ENCODE results near the gene ABHD2.
"Not testable (repeated sequence)": the region's sequence is repeated elsewhere in the genome, so short reads cannot be mapped to it uniquely, and the experiment has no call there.

The ABHD2 gene

DNA sequence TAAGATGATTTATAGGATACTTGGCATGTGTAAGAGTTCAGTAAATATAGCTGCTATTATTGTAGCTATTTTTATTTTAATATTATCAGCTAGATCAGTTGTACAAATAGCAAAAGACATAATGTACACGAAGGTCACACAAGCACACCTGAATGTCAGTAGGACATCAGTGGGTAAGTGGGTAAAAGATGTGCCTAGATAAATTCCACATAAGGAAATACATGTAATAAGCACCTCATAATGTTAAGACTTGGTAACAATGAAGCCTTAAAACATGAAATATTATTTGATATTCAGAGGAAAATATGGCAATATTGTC lies 41.5 kb downstream of the ABHD2 start:
- H3K4me3 ChIP-seq (ENCODE audit: low read depth, low read length): no peak overlapping the region
- H3K27ac ChIP-seq: no peak overlapping the region
- no peak overlapping the region for H3K9ac ChIP-seq
- no peaks in the 10 kb centered on the region for H3K9me3 ChIP-seq (ENCODE audit: control insufficient read depth, low read length)
- TF ChIP-seq, protein P1, sequence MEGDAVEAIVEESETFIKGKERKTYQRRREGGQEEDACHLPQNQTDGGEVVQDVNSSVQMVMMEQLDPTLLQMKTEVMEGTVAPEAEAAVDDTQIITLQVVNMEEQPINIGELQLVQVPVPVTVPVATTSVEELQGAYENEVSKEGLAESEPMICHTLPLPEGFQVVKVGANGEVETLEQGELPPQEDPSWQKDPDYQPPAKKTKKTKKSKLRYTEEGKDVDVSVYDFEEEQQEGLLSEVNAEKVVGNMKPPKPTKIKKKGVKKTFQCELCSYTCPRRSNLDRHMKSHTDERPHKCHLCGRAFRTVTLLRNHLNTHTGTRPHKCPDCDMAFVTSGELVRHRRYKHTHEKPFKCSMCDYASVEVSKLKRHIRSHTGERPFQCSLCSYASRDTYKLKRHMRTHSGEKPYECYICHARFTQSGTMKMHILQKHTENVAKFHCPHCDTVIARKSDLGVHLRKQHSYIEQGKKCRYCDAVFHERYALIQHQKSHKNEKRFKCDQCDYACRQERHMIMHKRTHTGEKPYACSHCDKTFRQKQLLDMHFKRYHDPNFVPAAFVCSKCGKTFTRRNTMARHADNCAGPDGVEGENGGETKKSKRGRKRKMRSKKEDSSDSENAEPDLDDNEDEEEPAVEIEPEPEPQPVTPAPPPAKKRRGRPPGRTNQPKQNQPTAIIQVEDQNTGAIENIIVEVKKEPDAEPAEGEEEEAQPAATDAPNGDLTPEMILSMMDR (IDR thresholded peaks at IDR 0.05): no peak
- no peaks in the 10 kb centered on the region for H3K36me3 ChIP-seq (ENCODE audit: control insufficient read depth, insufficient read depth, low read length)
- no peaks in the 10 kb centered on the region for H3K4me1 ChIP-seq
- H3K4me2 ChIP-seq (ENCODE audit: low read length): no peak overlapping the region
- H3K27me3 ChIP-seq (ENCODE audit: control insufficient read depth, insufficient read depth, low read length): no peaks in the 10 kb centered on the region
- H2AFZ ChIP-seq: no peak overlapping the region
- no peaks in the 10 kb centered on the region for H3K79me2 ChIP-seq

DNA sequence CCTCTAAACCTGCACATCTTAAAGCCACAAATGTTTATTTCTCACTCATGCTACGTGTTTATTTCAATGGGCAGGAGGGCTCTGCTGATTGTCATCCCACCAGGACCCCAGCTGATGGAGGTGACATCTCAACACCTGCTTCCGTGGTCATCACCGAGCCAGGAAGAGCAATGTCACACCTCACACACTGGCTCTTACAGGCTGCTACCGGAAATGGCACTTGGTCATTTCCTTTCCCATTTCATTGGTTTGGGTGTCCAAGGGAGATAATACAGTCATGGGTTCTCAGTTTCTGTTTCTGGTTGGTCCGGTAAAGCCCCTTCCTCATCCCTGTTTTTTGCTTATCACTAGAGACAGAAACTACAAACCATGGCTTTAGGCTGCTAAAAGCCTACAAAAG lies 41.9 kb downstream of the ABHD2 start:
- Histone ChIP-seq H3K27ac (no peak overlapping the region), H3K79me2 (no peaks in the 10 kb centered on the region), H3K9ac (no peak overlapping the region), H3K9me3 (ENCODE audit: control insufficient read depth, low read length) (no peaks in the 10 kb centered on the region), H2AFZ (no peak overlapping the region), H3K4me2 (ENCODE audit: low read length) (no peak overlapping the region), H3K4me3 (ENCODE audit: low read depth, low read length) (no peak overlapping the region), H3K36me3 (ENCODE audit: control insufficient read depth, insufficient read depth, low read length) (no peaks in the 10 kb centered on the region), H3K4me1 (no peaks in the 10 kb centered on the region), H3K27me3 (ENCODE audit: control insufficient read depth, insufficient read depth, low read length) (no peaks in the 10 kb centered on the region)
- TF ChIP-seq, protein P1 (IDR thresholded peaks at IDR 0.05): no peak

DNA sequence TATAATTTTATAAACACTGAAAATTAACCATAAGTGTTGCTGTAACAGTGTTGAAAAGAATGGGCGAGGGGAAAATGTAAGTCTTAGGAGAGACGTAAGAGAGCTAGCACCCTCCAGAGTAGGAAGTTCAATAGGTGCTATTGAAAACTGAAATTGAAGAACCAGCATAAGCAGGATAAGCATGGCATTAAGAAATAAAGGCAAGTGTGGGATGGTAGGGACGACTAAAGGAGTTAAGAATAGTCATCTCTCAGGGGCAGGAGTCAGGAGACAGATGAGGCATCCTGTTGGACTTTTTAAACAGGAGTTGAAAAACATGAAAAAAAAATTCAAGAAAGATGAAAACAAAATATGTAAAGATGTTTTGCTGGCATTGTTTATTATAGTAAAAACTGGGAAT lies 43.5 kb downstream of the ABHD2 start:
- H3K36me3 ChIP-seq (ENCODE audit: control insufficient read depth, insufficient read depth, low read length): no peaks in the 10 kb centered on the region
- TF ChIP-seq, protein P1 (IDR thresholded peaks at IDR 0.05): no peak
- H3K4me2 ChIP-seq (ENCODE audit: low read length): no peak overlapping the region
- H3K4me3 ChIP-seq (ENCODE audit: low read depth, low read length): no peak overlapping the region
- no peaks in the 10 kb centered on the region for H3K27me3 ChIP-seq (ENCODE audit: control insufficient read depth, insufficient read depth, low read length)
- H3K9me3 ChIP-seq (ENCODE audit: control insufficient read depth, low read length): no peaks in the 10 kb centered on the region
- H3K9ac ChIP-seq: no peak overlapping the region
- no peak overlapping the region for H2AFZ ChIP-seq
- no peaks in the 10 kb centered on the region for H3K4me1 ChIP-seq
- H3K27ac ChIP-seq: no peak overlapping the region
- H3K79me2 ChIP-seq: no peaks in the 10 kb centered on the region

DNA sequence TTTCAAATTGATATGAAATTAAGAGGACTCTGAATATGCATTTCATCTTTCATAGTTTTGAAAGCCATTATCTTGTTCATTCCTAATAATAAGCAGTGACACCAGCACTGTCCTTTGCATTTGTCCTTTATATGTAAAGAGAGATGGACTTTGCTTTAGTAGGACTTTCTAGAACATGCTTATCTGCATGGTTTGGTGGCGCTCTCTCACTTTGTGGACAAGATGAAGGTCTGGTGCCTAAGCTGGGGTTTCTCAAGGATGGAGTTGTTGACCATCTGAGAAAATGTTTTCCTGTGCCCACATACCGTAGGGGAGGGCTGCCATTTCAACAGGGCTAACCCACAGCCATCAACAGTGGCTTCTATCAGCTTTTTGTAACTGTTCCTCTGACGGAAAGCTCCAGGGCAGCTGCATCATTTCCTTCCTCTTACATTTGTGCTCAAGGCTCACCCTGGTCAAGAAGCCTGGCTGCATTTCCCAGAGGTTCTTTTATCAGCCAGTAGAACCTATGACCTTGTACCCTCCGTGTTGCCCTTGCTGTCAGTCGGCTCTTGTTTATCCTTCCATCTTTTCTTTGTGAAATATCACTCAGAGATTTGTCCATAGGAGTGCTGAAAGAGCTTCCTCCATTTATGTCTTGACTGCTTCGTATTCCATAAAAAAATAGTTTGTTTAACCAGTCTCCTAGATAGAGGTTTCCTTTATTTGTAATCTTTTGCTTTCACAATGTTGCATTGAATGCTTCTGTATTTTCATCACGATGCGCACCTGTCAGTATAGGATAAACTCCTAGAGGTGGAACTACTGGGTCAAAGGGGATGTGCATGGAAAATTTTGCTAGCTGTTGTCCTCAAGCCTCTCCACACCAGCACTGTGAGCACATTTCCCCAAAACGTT lies 44.6 kb downstream of the ABHD2 start:
- Histone ChIP-seq H3K27me3 (ENCODE audit: control insufficient read depth, insufficient read depth, low read length) (no peaks in the 10 kb centered on the region), H3K4me1 (no peaks in the 10 kb centered on the region), H3K79me2 (no peaks in the 10 kb centered on the region), H3K27ac (peak overlapping the region; percentile 63), H3K4me2 (ENCODE audit: low read length) (no peak overlapping the region), H3K9ac (no peak overlapping the region), H3K9me3 (ENCODE audit: control insufficient read depth, low read length) (no peaks in the 10 kb centered on the region), H3K36me3 (ENCODE audit: control insufficient read depth, insufficient read depth, low read length) (no peaks in the 10 kb centered on the region), H3K4me3 (ENCODE audit: low read depth, low read length) (no peak overlapping the region), H2AFZ (no peak overlapping the region)
- TF ChIP-seq, protein P1 (IDR thresholded peaks at IDR 0.05): no peak

DNA sequence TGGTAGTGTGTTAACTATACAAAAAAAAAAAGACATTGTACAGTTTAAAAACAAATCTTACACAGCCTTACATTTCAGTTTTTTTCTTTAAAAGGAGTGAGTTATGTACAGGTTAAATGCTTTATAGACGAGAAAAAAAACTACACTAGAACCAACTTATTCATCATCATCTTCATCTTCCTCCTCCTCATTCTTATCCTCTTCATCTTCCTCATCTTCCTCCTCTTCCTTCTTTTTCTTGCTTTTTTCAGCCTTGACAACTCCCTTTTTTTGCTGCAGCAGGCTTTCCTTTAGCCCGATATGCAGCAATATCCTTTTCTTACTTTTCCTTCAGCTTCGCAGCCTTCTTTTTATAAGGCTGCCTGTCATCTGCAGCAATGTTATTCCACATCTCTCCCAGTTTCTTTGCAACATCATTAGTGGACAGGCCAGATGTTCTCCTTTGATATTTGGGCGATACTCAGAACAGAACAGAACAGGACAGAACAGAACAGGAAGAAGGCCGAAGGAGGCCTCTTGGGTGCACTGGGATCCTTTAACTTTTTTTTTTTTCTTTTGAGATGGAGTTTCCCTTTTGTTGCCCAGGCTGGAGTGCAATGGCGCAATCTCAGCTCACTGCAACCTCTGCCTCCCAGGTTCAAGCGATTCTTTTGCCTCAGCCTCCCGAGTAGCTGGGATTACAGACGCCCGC lies 47.3 kb downstream of the ABHD2 start:
- H3K9ac ChIP-seq; H3K36me3 ChIP-seq (ENCODE audit: control insufficient read depth, insufficient read depth, low read length); H3K27ac ChIP-seq; H3K79me2 ChIP-seq; H3K9me3 ChIP-seq (ENCODE audit: control insufficient read depth, low read length); H3K4me3 ChIP-seq (ENCODE audit: low read depth, low read length); H2AFZ ChIP-seq; H3K27me3 ChIP-seq (ENCODE audit: control insufficient read depth, insufficient read depth, low read length); H3K4me1 ChIP-seq; H3K4me2 ChIP-seq (ENCODE audit: low read length): not testable (repeated sequence)

Measured in parathyroid adenoma (tissue), 2 donors.